ENCODE measurements around the gene TBC1D2B.

TBC1D2B gene

DNA sequence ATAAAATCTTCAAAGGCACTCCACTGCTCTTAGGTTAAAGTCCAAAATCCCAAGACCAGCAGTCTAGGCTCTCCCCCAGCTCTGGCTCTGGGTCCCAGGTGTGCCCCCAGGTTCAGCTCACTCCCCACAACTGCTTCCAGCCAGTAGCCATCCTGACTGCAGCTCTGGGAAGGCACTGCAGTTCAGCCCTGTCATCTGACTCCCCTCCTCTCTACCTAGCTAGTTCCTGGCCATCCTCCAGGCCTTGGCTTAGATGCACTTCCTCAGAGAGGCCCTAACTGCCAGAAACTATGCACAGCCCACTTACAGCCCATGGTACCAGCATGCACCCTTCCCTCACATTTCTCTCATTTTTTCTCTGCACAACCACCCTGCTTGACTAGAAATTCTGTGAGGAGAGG is 25.5 kb downstream of the TBC1D2B start:
- DNase-seq: no peak

DNA sequence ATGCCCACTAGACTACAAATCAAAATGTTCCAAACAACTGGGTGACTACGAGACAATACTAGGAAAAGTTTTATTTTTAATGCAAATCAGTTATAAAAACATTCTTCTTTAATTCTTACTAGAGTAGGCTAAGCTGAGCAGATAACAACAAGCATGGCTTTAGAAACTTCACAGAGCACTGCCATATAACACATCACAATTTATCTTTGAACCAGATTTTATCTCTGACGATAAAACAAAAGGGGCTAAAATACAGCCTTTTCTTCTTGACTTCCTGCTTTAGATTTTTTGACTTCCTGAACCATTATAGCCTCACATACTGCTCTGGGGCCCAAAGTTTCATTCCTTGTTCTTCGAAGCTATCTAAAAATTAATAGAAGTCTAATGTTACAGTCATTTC is 25.9 kb downstream of the TBC1D2B start:
- DNase-seq: no peak

DNA sequence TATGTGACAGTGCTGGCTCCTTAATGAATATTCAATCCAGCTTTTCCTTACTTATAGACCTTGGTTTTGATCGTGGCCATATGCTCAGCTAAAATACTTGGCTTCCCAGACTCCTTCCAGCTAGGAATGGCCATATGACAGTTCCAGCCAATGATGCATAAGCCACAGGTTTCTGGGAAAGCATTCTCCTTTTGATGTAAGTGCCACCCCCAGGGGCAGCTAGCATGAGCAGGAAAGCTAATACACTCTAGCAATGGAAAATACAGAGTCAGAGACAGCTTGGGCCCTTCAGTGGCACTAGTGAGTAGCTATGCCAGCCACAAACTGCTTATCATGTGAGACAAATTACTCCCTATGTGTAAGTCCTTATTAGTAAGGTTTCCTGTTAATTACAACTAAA is 26.7 kb downstream of the TBC1D2B start:
- DNase-seq: no peak

GRCh38 chr15:78050441-78050809 is 27.1 kb downstream of the TBC1D2B start:
- no peak for DNase-seq

- peak; percentile 77 for DNase-seq
Observed at GRCh38 chr15:78049691-78050440, 27.6 kb downstream of the TBC1D2B start.

- DNase-seq: no peak
Observed at GRCh38 chr15:78048628-78048920, 28.9 kb downstream of the TBC1D2B start.

- DNase-seq: peak; percentile 75
Observed at GRCh38 chr15:78047761-78048627, 29.5 kb downstream of the TBC1D2B start.

DNA sequence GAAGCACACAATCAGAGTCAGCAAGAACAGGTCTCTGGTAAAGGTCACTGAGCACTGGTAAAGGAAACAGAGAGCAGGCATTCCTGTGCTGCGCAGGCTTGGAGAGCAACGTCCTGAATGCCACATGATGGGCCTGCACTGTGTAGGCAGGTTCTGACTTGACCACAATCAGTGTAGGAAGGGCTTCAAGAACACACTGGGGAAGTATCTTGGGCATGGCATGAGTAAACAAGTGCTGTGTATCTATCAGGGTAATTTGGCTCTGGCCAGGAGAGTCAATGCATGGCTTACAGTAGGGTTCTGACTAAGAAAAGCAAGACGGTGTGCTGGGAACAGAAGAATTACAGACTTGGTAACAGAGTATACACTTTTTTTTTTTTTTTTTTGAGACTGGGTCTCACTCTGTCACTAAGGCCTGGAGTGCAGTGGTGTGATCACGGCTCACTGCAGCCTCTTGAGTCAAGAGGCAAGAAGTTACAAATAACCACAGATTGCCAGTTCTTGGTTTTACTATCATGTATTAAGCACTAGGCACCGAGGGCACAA is 30.6 kb downstream of the TBC1D2B start:
- DNase-seq: peak; percentile 44

GRCh38 chr15:78045189-78045588 is 32.3 kb downstream of the TBC1D2B start:
- DNase-seq: no peak

- DNase-seq: peak; percentile 36
Observed at GRCh38 chr15:78044407-78045155, 32.9 kb downstream of the TBC1D2B start.

- no peak for DNase-seq
Observed at GRCh38 chr15:78041946-78042345, 35.6 kb downstream of the TBC1D2B start.

DNA sequence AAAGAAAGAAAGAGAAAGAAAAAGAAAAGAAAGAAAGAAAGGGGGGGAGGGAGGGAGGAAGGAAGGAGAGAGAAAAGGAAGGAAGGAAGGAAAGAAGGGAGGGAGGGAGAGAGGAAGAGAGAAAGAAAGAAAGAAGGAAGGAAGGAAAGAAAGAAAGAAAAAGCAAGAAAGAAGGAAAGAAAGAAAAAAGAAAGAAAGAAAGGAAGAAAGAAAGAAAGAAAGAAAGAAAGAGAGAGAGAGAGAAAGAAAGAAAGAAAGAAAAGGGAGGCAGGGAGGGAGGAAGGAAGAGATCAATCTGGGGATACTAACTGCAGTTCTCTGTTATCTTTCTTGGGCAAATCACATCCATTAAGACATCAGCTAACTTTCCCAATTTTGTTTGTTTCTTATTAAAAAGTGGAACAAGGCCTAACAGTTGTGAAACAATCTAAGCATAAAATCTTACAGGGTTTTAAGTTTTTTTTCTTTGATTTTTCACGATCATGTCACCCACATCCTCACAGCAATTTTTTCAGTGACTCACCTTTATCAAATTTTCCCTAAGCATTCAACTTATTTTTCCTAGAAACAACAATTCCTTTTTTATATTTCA is 36.8 kb downstream of the TBC1D2B start:
- no peak for DNase-seq

DNA sequence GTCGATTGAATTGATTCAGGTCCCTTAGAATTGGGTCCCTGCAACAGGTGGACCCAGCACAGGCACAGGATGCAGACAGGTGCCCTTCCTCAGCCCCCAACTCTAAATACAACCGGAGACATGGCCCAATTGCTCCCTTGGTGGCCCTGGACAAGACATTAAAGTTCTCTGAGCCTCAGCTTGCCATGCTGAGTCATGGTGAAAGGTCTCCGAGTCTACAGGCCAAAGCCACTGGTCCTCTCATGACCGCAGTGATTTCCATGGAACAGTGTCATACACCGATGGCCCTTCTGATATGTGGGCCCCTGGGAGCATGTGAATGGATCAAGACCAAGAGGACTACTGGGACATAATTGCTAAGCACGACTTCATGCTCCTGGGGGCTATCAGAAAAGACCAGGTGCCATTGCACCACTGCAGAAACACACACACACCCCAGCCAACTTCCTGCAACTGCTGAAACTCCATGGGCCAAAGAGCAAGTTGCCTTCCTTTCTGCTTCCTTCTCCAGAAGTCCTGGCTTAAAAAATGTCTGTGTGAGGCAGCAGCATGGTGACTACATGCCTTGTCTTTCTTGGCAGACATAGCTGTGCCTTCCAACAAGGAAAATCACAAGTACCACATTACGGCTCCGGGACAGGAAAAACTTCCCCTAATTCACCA is 38.8 kb downstream of the TBC1D2B start:
- no peak for DNase-seq

DNA sequence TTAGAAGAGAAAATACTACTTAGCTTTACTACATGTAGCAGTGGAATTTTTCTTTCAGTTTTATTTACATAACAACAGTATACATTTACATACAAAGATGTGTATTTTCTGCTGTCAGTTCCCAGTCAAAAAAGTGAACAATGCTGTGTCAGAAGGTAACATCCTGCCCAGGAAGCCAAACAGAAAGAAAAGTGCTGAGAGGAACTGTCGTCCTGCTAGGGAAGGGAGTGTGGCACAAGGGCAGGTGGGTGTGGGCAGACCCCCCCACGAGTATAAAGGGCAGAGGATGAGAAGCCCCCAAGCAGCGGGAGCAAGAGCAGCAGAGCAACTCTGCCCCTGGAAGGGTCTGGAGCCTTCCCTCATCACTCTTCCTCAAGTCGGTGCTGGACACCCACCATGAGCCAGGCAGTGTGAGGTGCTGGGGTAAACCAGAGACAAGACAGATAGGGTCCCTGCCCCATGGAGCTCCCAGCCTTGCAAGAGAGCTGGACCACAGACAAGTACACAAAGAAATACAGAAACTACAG is 39.7 kb downstream of the TBC1D2B start:
- DNase-seq: no peak

DNA sequence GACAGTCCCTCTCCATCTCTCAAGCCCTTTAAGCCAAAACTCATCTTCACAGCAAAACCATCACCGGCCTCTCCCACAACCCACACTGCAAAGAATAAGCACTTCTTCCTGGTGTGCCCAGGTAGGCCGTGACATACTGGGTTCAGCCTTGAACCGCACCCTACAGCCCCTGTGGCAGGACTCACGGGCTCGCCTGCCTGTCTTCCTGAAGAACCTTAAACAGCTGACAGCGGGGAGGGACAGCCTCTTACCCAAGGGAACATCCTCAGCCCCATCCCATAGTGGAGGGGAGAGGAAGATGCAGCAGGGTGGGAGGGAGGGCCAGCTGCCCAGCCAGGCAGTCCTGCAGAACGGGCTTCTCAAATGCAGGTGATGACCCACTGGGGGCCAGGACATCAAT is 40.2 kb downstream of the TBC1D2B start:
- DNase-seq: no peak

DNA sequence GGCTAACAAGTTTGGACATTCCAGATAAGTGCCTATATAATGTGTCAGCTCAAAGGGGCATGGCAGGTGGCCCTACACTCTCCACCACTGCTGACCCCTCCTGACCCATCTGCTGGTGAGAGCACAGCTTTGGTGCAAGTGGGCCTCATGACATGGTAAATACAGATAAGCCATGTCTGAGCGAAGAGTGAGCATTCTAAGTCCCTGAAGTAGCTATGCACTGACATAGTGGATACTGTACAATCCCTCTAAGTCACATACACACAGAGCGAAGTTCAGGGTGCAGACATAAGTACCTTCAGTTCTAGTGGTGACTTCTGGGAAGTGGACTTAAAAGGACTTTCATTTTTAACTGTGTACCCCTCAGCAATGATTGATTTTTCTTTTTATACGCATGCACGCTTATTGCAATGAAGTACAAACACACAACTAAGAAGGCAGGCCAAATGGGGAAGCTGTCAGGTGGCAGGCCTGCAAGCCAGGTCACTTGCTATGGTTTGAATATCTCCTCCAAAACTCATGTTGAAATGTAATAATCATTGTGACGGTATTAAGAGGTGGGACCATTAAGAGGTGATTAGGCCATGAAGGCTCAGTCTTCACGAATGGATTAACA is 41.5 kb downstream of the TBC1D2B start:
- DNase-seq: no peak

- peak; percentile 58 for DNase-seq
Observed at GRCh38 chr15:78035321-78035751, 42.2 kb downstream of the TBC1D2B start.

- DNase-seq: peak; percentile 84
Observed at GRCh38 chr15:78034495-78035191, 42.9 kb downstream of the TBC1D2B start.

- DNase-seq: no peak
Observed at GRCh38 chr15:78033864-78034263, 43.6 kb downstream of the TBC1D2B start.

- no peak for DNase-seq
Observed at GRCh38 chr15:78032671-78033070, 44.8 kb downstream of the TBC1D2B start.

DNA sequence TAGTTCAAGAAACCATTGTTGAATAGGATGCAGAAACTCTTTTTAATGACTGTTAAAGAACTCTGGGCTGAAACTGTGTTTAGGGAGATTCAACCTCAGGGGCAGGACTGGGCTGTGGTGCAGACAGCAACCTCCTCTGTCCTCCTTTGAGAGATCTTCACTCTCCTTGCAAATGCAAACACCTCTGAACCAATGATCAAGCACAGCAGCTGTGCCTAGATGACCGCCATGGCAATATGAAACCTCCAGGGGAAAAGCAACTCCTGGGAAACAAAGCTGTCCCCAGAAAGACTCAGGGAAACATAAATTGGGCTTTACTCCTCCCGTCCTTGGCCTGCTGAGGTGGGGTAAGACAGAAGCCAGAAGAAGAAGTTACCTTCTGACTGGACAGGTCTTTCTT is 52.6 kb downstream of the TBC1D2B start:
- no peak for DNase-seq
